ENCODE measurements around the gene PPM1E.

The PPM1E gene

GRCh38 chr17:59028328-59028727 is 272.7 kb downstream of the PPM1E start:
- no peak for DNase-seq (ENCODE audit: low read depth)
- no peak for TF ChIP-seq CTCF (conservative IDR thresholded peaks at IDR 0.05; ENCODE audit: control insufficient read depth, insufficient read depth, low read depth, low read length)
- H3K4me3 ChIP-seq (ENCODE audit: control insufficient read depth, low read depth, low read length): no peak overlapping the region

GRCh38 chr17:59030811-59031210 is 275.2 kb downstream of the PPM1E start:
- DNase-seq (ENCODE audit: low read depth): no peak
- no peak for TF ChIP-seq CTCF (conservative IDR thresholded peaks at IDR 0.05; ENCODE audit: control insufficient read depth, insufficient read depth, low read depth, low read length)
- no peak overlapping the region for H3K4me3 ChIP-seq (ENCODE audit: control insufficient read depth, low read depth, low read length)

Measured in fibroblast of mammary gland (primary cell).